Lower lobe of right lung (tissue), 2 donors: ENCODE results near the gene DUSP7. TPM values are rescaled to one million over a fixed set of nuclear protein-coding genes. Genes with fewer than 3 reads are reported as not detected.

Source experiments
- ATAC-seq, 2 donors: fragments of 200-7000 bp; cut with Tn5 transposase; one replicate each; pipeline ENCODE4 v1.9.1; 2020 to 2022; ENCODE audit warnings: mild to moderate bottlenecking in 2 of 2, moderate library complexity in 2 of 2
- DNase-seq: peaks from one replicate; pipeline ENCODE4 v3.0.0-alpha.2; 2020
- H3K27ac ChIP-seq: fragments of 200-600 bp; one replicate; pipeline ENCODE4 v1.8.0; 2022
- H3K27me3 ChIP-seq: fragments of 200-600 bp; one replicate; pipeline ENCODE4 v1.8.0; 2022; ENCODE audit warnings: low read depth
- H3K36me3 ChIP-seq: fragments of 200-600 bp; one replicate; pipeline ENCODE4 v1.8.0; 2022; ENCODE audit warnings: mild to moderate bottlenecking
- H3K4me1 ChIP-seq: fragments of 200-600 bp; one replicate; pipeline ENCODE4 v1.8.0; 2022
- H3K4me3 ChIP-seq: fragments of 200-600 bp; one replicate; pipeline ENCODE4 v1.8.0; 2022; ENCODE audit warnings: mild to moderate bottlenecking
- H3K9me3 ChIP-seq: fragments of 200-600 bp; one replicate; pipeline ENCODE4 v1.8.0; 2022
- intact Hi-C: fragments of 100-400 bp; cut with DNase I; formaldehyde crosslinking; loops from one replicate; pipeline ENCODE4 v1.11.0; 2022
- total RNA-seq: library from RNA; stranded (reverse); fragmentation: NEBNext Ultra II Directional; extraction: Animal tissue kit (Norgen Biotek cat#: 25700); gene quantifications from one replicate; pipeline ENCODE4 v1.2.1, GENCODE V29; 2021
- TF ChIP-seq, protein P1 (sequence below): fragments of 200-600 bp; IDR thresholded peaks from one replicate; pipeline ENCODE4 v1.8.0; 2022; ENCODE audit warnings: antibody characterized with exemption, mild to moderate bottlenecking
- donor health status: DM: no; HTN: yes; CAD: no; lungs with severe emphysema.

Gene DUSP7
- total RNA-seq, 1 donor from 2014 or later: 28.8 TPM

DNA sequence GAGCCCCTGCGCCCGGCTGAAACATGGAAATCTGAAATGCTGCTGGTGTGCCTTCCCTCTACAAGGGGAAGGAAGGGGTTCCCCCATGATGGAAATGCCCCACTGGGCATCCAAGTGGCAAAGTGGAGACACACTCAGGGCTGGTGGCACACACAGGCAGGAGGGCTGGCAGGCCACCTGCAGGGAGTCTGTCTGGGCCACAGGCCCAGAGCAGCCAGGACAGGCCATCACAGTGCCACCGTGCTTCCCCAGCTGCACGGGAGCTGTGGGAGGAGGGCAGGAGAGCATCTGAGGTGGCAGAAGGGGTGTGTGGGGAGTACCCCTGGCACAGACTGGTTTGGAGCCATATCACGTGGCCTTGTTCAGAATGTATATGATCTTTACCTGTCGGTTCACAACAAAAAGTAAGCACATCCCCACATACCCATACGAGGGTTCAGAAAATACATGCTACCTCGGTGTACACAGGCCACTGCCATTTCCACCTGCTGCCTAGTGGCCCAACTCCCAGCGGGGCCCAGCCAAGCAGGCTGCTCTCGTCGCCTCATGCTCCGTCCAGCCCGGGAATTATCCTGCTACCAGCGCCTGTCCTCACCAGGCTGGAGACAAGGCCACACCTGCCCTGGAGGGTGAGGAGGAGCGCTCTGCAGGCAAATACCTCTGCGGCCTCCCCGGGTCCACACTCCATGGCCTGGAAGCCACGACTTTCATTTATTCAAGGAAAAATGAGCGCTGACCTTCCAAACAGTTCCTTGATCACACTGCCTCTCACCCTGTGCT is 22.6 kb upstream of the DUSP7 start:
- no peaks in the 10 kb centered on the region for H3K9me3 ChIP-seq
- peaks cover 12% of the 10 kb centered on the region for H3K4me1 ChIP-seq
- ATAC-seq (no peak), DNase-seq (no peak)
- intact Hi-C loops: no loop called here
- H3K36me3 ChIP-seq: no peaks in the 10 kb centered on the region
- H3K4me3 ChIP-seq: no peak overlapping the region
- TF ChIP-seq, protein P1, sequence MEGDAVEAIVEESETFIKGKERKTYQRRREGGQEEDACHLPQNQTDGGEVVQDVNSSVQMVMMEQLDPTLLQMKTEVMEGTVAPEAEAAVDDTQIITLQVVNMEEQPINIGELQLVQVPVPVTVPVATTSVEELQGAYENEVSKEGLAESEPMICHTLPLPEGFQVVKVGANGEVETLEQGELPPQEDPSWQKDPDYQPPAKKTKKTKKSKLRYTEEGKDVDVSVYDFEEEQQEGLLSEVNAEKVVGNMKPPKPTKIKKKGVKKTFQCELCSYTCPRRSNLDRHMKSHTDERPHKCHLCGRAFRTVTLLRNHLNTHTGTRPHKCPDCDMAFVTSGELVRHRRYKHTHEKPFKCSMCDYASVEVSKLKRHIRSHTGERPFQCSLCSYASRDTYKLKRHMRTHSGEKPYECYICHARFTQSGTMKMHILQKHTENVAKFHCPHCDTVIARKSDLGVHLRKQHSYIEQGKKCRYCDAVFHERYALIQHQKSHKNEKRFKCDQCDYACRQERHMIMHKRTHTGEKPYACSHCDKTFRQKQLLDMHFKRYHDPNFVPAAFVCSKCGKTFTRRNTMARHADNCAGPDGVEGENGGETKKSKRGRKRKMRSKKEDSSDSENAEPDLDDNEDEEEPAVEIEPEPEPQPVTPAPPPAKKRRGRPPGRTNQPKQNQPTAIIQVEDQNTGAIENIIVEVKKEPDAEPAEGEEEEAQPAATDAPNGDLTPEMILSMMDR: no peak
- no peak overlapping the region for H3K27ac ChIP-seq
- no peaks in the 10 kb centered on the region for H3K27me3 ChIP-seq

DNA sequence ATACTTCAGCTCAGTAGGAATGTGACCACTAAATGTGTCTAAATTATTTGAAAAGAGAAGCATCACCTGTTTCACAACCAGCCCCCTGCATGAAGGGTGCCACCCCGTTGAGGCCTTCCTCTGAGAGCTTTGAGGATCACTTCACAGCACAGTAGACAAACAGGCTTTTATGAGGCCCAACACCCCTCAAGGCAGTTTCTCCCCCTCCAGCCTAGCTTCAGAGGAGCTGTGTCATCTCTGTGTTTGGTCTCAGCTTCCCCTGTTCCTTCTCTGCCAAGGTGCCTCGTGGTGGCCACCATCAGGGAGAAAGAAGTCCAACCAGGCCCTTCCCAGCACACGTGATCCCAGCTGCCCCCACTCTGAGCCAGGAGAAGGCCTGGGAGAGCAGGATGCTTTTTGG is 21.6 kb upstream of the DUSP7 start:
- Histone ChIP-seq H3K4me3 (no peak overlapping the region), H3K9me3 (no peaks in the 10 kb centered on the region), H3K27me3 (no peaks in the 10 kb centered on the region), H3K4me1 (peaks cover 12% of the 10 kb centered on the region), H3K36me3 (no peaks in the 10 kb centered on the region), H3K27ac (peak overlapping the region; percentile 71)
- DNase-seq: no peak
- ATAC-seq: peak; percentile 79 to 83
- intact Hi-C loops: no loop called here
- TF ChIP-seq, protein P1: no peak

GRCh38 chr3:52076896-52077780 is 20.8 kb upstream of the DUSP7 start:
- intact Hi-C loops: no loop called here
- peak overlapping the region; percentile 71 for H3K27ac ChIP-seq
- no peak overlapping the region for H3K4me3 ChIP-seq
- H3K36me3 ChIP-seq: no peaks in the 10 kb centered on the region
- TF ChIP-seq, protein P1: no peak
- DNase-seq (no peak), ATAC-seq (peak; percentile 13 to 26)
- peaks cover 15% of the 10 kb centered on the region for H3K4me1 ChIP-seq
- no peaks in the 10 kb centered on the region for H3K9me3 ChIP-seq
- H3K27me3 ChIP-seq: no peaks in the 10 kb centered on the region

- DNase-seq: no peak
- H3K4me3 ChIP-seq: no peak overlapping the region
- TF ChIP-seq, protein P1: no peak
- H3K9me3 ChIP-seq: no peaks in the 10 kb centered on the region
- intact Hi-C loops: no loop called here
- H3K27me3 ChIP-seq: no peaks in the 10 kb centered on the region
- no peak overlapping the region for H3K27ac ChIP-seq
- no peak for ATAC-seq
- no peaks in the 10 kb centered on the region for H3K36me3 ChIP-seq
- peaks cover 41% of the 10 kb centered on the region for H3K4me1 ChIP-seq
Observed at GRCh38 chr3:52073490-52073889, 17.1 kb upstream of the DUSP7 start.

DNA sequence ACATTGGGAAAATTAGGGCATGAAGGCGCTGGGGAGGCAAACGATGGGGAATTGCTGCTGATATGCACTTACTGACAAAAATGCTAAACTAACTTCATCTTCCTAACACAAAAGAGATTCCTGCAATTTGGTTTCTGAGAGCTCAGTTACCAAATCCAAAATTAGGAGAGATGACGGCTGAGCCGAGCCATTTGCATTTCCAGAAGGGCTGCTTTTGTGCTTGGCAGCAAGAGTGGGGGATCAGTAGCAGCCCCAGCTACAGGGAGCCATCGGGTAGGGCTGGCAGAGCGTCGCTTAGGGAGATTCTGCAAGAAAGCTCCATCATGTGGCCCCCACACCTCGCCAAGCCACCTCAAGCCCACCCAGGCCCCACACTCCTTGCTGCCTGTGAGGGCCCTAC is 16.1 kb upstream of the DUSP7 start:
- TF ChIP-seq, protein P1: no peak
- Histone ChIP-seq H3K9me3 (no peaks in the 10 kb centered on the region), H3K27me3 (no peaks in the 10 kb centered on the region), H3K4me3 (no peak overlapping the region), H3K27ac (no peak overlapping the region), H3K4me1 (peaks cover 39% of the 10 kb centered on the region), H3K36me3 (no peaks in the 10 kb centered on the region)
- ATAC-seq (no peak), DNase-seq (no peak)
- intact Hi-C loops: no loop called here
